NAMALWA (cell line): ENCODE data around the gene NMUR2.

ENCODE experiments used
- DNase-seq: peaks from one replicate; pipeline ENCODE4 v3.0.0-alpha.2; 2015; ENCODE audit warnings: low spot score

The NMUR2 gene

GRCh38 chr5:152369298-152369697 lies 35.8 kb downstream of the NMUR2 start:
- DNase-seq: no peak

GRCh38 chr5:152367554-152367953 lies 37.5 kb downstream of the NMUR2 start:
- no peak for DNase-seq

- DNase-seq: no peak
Measured at GRCh38 chr5:152366716-152367115, 38.4 kb downstream of the NMUR2 start.

GRCh38 chr5:152364899-152365298 lies 40.2 kb downstream of the NMUR2 start:
- DNase-seq: no peak

- no peak for DNase-seq
Measured at GRCh38 chr5:152364172-152364571, 40.9 kb downstream of the NMUR2 start.

- DNase-seq: no peak
Measured at GRCh38 chr5:152358861-152359568, 46.1 kb downstream of the NMUR2 start.

- no peak for DNase-seq
Measured at GRCh38 chr5:152356506-152356905, 48.6 kb downstream of the NMUR2 start.

- no peak for DNase-seq
Measured at GRCh38 chr5:152355061-152355460, 50.0 kb downstream of the NMUR2 start.

GRCh38 chr5:152353001-152353400 lies 52.1 kb downstream of the NMUR2 start:
- DNase-seq: no peak

- DNase-seq: peak; percentile 50
Measured at GRCh38 chr5:152349683-152350526, 55.2 kb downstream of the NMUR2 start.
